ENCODE data around the gene APEX2.
A peak's percentile ranks its signal among the peaks of the same experiment; 100 is the strongest.
"Not testable (repeated sequence)": the region's sequence is repeated elsewhere in the genome, so short reads cannot be mapped to it uniquely, and the experiment has no call there.

APEX2 gene

DNA sequence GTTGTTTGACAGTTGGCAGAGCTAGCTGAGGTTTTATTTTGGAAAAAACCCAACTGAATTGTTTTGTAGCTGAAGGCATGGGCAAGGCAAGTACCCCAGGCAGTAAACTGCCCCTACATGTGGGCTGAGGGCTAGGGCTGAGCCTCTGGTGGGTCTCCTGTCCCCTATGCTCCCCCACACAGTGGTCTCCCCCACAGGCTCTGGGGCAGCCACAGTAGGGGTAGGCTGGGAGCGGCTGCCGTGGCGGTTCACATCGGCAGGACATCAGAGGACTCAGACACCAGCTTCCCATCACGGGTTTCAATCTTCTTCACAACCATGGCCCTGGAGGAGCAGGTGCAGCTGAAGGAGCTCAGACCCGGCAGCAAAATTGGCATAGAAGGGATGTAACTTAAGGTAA is 41.4 kb downstream of the APEX2 start:
- TF ChIP-seq, protein P1, sequence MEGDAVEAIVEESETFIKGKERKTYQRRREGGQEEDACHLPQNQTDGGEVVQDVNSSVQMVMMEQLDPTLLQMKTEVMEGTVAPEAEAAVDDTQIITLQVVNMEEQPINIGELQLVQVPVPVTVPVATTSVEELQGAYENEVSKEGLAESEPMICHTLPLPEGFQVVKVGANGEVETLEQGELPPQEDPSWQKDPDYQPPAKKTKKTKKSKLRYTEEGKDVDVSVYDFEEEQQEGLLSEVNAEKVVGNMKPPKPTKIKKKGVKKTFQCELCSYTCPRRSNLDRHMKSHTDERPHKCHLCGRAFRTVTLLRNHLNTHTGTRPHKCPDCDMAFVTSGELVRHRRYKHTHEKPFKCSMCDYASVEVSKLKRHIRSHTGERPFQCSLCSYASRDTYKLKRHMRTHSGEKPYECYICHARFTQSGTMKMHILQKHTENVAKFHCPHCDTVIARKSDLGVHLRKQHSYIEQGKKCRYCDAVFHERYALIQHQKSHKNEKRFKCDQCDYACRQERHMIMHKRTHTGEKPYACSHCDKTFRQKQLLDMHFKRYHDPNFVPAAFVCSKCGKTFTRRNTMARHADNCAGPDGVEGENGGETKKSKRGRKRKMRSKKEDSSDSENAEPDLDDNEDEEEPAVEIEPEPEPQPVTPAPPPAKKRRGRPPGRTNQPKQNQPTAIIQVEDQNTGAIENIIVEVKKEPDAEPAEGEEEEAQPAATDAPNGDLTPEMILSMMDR (IDR thresholded peaks at IDR 0.05; ENCODE audit: low read depth, low read length) = no peak
- Histone ChIP-seq H3K4me3 (ENCODE audit: low read depth, low read length) (no peak overlapping the region), H3K4me1 (no peaks in the 10 kb centered on the region), H3K27me3 (no peaks in the 10 kb centered on the region), H3K9me3 (no peaks in the 10 kb centered on the region), H3K36me3 (no peaks in the 10 kb centered on the region)
- DNase-seq = no peak

GRCh38 chrX:55050599-55050998 is 50.4 kb downstream of the APEX2 start:
- H3K27me3 ChIP-seq; H3K4me3 ChIP-seq (ENCODE audit: low read depth, low read length); DNase-seq; H3K4me1 ChIP-seq; H3K36me3 ChIP-seq; H3K9me3 ChIP-seq: not testable (repeated sequence)

- no peaks in the 10 kb centered on the region for H3K36me3 ChIP-seq
- no peaks in the 10 kb centered on the region for H3K4me1 ChIP-seq
- TF ChIP-seq, protein P1 (IDR thresholded peaks at IDR 0.05; ENCODE audit: low read depth, low read length) = no peak
- no peaks in the 10 kb centered on the region for H3K9me3 ChIP-seq
- H3K27me3 ChIP-seq = no peaks in the 10 kb centered on the region
- H3K4me3 ChIP-seq (ENCODE audit: low read depth, low read length) = peak overlapping the region; percentile 32
- no peak for DNase-seq
Measured at GRCh38 chrX:55056820-55057674, 56.9 kb downstream of the APEX2 start.

GRCh38 chrX:55057675-55058249 is 57.6 kb downstream of the APEX2 start:
- H3K4me1 ChIP-seq = no peaks in the 10 kb centered on the region
- H3K4me3 ChIP-seq (ENCODE audit: low read depth, low read length) = peak overlapping the region; percentile 32
- TF ChIP-seq, protein P1 (IDR thresholded peaks at IDR 0.05; ENCODE audit: low read depth, low read length) = peak; percentile 72
- no peaks in the 10 kb centered on the region for H3K36me3 ChIP-seq
- H3K27me3 ChIP-seq = no peaks in the 10 kb centered on the region
- peak; percentile 24 for DNase-seq
- no peaks in the 10 kb centered on the region for H3K9me3 ChIP-seq

Data from BE2C (cell line).